Measurements from ENCODE around the gene NCL. TPM values are rescaled to one million over a fixed set of nuclear protein-coding genes. Genes with fewer than 3 reads are reported as not detected.

Gene NCL
- total RNA-seq, 1 donor from 2014 or later = 348 TPM

DNA sequence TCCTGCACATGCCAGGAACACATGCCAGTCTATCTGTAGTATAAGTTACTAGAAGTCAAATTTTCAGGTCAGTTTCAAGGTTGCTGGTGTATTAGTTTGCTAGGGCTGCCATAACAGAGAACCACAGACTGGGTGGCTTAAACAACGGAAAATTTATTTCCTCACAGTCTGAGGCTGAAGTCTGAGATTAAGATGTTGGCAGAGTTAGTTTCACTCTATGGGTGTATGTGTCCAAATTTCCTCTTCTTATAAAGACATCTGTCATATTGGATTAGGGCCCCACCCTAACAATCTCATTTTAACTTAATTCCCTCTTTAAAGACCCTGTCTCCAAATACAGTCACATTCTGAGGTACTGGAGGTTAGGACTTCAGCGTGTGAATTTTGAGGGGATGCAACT is 42.2 kb downstream of the NCL start:
- Histone ChIP-seq H3K36me3 (no peaks in the 10 kb centered on the region), H3K4me1 (no peaks in the 10 kb centered on the region), H3K4me3 (no peak overlapping the region), H3K27me3 (no peaks in the 10 kb centered on the region), H3K27ac (no peak overlapping the region), H3K9me3 (no peaks in the 10 kb centered on the region)
- no peak for DNase-seq (ENCODE audit: extremely low spot score in 2 of 2)
- intact Hi-C loops (cut with DNase I) = no loop called here
- no peak for TF ChIP-seq POLR2A (IDR thresholded peaks at IDR 0.05)
- TF ChIP-seq, protein P1, sequence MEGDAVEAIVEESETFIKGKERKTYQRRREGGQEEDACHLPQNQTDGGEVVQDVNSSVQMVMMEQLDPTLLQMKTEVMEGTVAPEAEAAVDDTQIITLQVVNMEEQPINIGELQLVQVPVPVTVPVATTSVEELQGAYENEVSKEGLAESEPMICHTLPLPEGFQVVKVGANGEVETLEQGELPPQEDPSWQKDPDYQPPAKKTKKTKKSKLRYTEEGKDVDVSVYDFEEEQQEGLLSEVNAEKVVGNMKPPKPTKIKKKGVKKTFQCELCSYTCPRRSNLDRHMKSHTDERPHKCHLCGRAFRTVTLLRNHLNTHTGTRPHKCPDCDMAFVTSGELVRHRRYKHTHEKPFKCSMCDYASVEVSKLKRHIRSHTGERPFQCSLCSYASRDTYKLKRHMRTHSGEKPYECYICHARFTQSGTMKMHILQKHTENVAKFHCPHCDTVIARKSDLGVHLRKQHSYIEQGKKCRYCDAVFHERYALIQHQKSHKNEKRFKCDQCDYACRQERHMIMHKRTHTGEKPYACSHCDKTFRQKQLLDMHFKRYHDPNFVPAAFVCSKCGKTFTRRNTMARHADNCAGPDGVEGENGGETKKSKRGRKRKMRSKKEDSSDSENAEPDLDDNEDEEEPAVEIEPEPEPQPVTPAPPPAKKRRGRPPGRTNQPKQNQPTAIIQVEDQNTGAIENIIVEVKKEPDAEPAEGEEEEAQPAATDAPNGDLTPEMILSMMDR (IDR thresholded peaks at IDR 0.05) = no peak
- TF ChIP-seq POLR2AphosphoS5 (IDR thresholded peaks at IDR 0.05; ENCODE audit: insufficient read depth in 1 of 2, low read depth in 1 of 2) = no peak

- Histone ChIP-seq H3K36me3 (no peaks in the 10 kb centered on the region), H3K27me3 (no peaks in the 10 kb centered on the region), H3K27ac (no peak overlapping the region), H3K4me1 (no peaks in the 10 kb centered on the region), H3K9me3 (no peaks in the 10 kb centered on the region), H3K4me3 (no peak overlapping the region)
- TF ChIP-seq POLR2A (IDR thresholded peaks at IDR 0.05) (no peak), POLR2AphosphoS5 (IDR thresholded peaks at IDR 0.05; ENCODE audit: insufficient read depth in 1 of 2, low read depth in 1 of 2) (no peak)
- TF ChIP-seq, protein P1 (IDR thresholded peaks at IDR 0.05) = no peak
- DNase-seq (ENCODE audit: extremely low spot score in 2 of 2) = no peak
- intact Hi-C loops (cut with DNase I) = no loop called here
Observed at GRCh38 chr2:231421051-231421580, 43.2 kb downstream of the NCL start.

DNA sequence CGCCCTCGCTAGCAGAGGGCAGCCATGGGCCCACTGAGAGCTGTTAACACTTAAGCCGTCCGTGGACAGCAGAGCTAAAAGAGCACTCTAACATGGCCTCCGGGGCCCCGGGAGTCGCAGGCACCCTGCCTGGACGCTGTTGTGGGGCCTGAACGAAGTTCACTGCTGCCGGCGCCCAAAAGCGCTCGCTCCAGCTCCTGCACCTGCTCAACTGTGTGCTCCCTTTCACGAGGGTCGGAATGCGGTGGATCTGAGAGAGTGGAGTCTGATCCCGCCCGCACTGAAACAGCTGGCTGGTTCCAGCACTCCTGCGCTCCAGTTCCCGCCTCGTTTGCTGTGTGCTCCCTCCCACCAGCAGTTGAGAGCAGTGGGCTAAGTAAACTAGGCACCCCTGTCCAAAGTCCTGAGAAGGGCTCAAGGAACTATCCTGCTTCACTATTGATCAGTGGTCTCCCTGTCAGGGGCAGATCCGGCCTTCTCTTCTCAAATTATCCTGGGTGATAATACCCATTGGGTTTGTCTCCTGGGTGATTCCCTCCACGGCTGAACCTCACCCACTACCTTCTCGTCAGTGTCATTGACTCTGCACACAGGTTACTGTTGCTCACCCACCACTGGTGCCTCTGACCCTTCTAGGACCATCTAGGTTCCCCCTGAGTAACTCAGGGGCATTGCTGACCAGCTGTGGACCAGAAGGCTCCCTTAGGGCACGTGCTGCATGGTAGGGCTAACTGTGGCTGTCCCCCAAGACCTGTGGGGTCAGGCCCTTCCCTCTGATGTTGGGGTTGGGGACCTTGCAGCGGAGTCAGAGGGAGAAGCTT is 45.3 kb downstream of the NCL start:
- no peak for DNase-seq (ENCODE audit: extremely low spot score in 2 of 2)
- Histone ChIP-seq H3K36me3 (no peaks in the 10 kb centered on the region), H3K27me3 (no peaks in the 10 kb centered on the region), H3K9me3 (no peaks in the 10 kb centered on the region), H3K4me1 (no peaks in the 10 kb centered on the region), H3K27ac (no peak overlapping the region), H3K4me3 (no peak overlapping the region)
- intact Hi-C loops (cut with DNase I) = loop anchor here (10.0 kb wide), 1 partner anchor 314 kb away; no protein-coding TSS in a partner anchor
- TF ChIP-seq, protein P1 (IDR thresholded peaks at IDR 0.05) = no peak
- TF ChIP-seq POLR2AphosphoS5 (IDR thresholded peaks at IDR 0.05; ENCODE audit: insufficient read depth in 1 of 2, low read depth in 1 of 2) (no peak), POLR2A (IDR thresholded peaks at IDR 0.05) (no peak)

GRCh38 chr2:231415029-231415428 is 49.3 kb downstream of the NCL start:
- no peak for DNase-seq (ENCODE audit: extremely low spot score in 2 of 2)
- Histone ChIP-seq H3K36me3 (no peaks in the 10 kb centered on the region), H3K4me3 (no peak overlapping the region), H3K27me3 (no peaks in the 10 kb centered on the region), H3K27ac (no peak overlapping the region), H3K4me1 (peaks cover 17% of the 10 kb centered on the region), H3K9me3 (no peaks in the 10 kb centered on the region)
- intact Hi-C loops (cut with DNase I) = loop anchor here (10.0 kb wide), 1 partner anchor 310 kb away; no protein-coding TSS in a partner anchor
- no peak for TF ChIP-seq POLR2AphosphoS5 (IDR thresholded peaks at IDR 0.05; ENCODE audit: insufficient read depth in 1 of 2, low read depth in 1 of 2)
- TF ChIP-seq, protein P1 (IDR thresholded peaks at IDR 0.05) = no peak
- TF ChIP-seq POLR2A (IDR thresholded peaks at IDR 0.05) = no peak
